Stimulated activated naive CD4-positive, alpha-beta T cell (primary cell): ENCODE results near the gene CMBL.

Experiments used
- DNase-seq, 6 experiments: peaks; one replicate each; lab custom pipeline; 2025; lab: John Stamatoyannopoulos, UW

CMBL gene

DNA sequence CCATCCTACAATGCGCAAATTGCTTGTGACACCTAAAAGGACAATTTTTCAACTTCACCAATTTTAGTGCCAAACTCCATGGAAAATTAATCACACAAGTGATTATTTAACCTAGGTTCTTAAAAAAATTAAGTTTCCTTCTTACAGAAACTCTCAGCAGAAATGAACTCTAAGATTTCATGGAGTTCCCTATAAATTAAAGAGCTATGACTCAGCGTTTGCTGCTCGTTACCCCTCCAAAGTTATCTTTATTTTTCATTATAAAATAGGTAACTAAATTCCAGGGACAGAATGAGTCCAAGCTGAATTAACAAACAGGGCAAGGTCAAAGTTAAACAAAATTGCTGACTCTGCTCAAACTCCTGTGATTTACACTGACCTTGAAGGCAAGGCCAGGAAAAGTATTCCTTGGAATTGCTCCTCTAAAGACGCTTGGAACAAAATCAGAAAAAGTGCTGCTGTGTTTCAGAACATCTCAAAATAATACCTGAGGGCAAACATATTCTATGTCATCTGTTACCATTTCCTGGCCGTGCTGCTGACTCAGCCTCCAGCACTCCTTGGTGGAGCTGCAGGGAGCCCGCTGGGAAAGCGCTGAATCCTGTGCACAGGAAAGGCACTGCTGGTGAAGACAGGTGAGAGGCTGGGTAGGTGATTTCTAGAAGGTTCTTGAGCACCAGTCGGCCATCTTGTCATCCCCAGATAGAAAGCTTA lies 2.5 kb upstream of the CMBL start:
- DNase-seq: no peak

DNA sequence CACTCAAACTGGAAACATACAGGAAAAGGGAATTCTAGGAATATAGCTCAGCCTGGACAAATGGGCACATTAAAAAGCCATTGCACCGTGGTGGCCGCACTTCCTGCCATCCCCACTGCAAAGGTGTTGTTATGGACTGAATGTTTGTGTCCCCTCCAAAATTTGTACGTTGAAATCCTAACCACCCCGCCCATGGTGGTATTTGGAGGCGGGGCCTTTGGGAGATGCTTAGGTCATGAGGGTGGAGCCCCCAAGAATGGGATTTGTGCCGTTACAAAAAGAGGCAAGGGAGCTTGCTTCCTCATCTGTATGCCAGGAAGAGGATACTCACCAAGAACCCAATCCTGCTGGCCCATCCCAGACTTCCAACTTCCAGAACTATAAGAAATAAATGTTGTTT lies 1.1 kb upstream of the CMBL start:
- DNase-seq: no peak

- no peak for DNase-seq
Measured at GRCh38 chr5:10306806-10307205, 896 bp downstream of the CMBL start.

GRCh38 chr5:10306114-10306513 lies 1.6 kb downstream of the CMBL start:
- no peak for DNase-seq

DNA sequence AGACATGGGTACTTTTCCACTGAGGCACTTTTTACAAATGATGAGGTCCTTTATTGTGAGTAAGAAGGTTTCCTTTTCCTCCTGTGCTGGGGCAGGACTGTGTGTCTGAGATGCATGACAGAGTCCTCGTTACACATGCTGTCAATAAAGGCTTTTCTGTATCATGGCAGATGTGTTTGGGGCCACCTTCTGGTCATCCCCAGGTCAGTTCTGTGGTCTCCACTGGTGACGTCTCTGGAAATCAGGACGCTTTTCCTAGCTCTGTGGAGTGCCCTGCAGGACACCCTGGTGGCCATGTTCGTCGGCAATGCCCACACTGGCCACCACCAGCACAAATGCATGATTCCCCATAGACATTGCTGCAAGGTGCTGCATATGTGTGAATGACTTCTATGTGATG lies 2.8 kb downstream of the CMBL start:
- DNase-seq: no peak

DNA sequence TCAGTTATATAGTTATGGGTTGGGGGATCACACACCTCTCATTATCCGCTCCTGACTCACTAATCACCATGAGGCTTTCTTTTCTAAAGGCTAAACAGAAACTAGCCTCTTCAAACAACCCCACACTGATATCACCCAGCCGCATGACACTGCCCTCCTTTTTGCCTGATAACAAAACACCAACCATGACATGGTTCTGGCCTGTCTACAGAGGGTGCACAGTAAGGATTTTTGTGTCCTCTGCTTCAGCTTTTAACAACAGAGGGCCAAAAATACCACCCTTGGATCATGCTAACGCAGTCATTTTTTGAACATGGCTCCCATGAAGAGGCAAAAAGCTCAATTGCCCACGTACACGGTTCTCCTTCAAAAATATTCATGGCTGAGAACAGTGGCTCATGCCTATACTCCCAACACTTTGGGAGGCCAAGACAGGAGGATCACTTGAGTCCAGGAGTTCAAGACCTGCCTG lies 4.0 kb downstream of the CMBL start:
- no peak for DNase-seq

- DNase-seq: no peak
Measured at GRCh38 chr5:10303201-10303600, 4.5 kb downstream of the CMBL start.

- DNase-seq: no peak
Measured at GRCh38 chr5:10301842-10302610, 5.7 kb downstream of the CMBL start.

GRCh38 chr5:10301266-10301665 lies 6.4 kb downstream of the CMBL start:
- no peak for DNase-seq

GRCh38 chr5:10300246-10300645 lies 7.5 kb downstream of the CMBL start:
- DNase-seq: no peak

DNA sequence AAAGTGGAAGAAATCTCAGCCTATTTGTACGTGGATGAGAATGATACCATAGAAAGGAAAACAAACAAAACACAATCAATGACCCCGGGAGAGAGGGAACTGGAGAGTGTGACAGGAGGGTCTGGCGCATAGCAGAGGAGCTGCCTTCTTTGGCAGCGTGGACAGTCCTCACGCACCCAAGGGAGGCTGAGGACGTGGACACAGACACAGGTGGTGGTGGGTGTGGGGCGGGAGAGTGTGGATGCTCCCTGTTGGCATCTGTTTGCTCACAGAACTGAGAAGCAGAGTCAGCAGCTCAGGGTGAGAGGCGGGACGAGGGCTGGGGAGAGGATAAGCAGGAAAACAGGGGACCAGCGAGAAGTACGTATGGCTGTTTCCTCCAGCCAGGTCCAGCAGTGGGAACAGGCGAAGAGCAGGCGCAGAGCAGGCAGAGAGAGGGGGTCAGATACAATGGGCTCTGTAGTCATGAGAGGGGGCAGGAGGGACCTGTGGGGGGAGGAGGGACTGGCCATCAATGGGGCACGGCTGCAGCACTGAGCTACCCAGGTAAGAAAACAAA lies 10.0 kb downstream of the CMBL start:
- no peak for DNase-seq

DNA sequence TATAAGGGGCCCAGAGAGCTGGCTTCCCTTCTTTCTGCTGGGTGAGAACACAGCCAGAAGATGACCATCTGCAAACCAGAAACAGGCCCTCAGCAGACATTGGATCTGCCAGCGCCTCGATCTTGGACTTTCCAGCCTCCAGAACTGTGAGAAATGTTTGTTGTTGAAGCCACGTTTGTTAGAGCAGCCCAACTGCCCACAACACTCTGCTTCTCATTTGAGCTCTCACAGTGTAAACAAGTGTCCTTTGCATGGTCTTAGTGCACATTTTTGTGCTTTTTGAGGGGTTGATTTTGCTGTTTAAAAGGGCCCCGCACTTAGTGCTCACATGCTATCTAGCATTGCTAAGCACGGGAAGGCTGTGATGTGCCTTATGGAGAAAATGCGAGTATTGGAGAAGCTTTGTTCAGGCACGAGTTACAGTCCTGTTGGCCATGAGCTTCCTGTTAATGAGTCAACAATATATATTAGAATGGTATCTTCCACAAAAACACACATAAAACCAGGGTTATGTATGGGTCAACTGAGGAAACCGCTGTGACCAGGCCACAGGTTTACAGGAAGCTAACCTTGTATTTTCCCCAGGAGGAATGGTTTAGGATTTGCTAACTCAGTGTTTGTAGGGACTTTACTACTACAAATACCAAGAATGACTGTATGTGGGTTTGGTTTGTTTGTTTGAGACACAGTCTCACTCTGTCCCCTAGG lies 11.9 kb downstream of the CMBL start:
- no peak for DNase-seq

- no peak for DNase-seq
Measured at GRCh38 chr5:10293907-10294662, 13.6 kb downstream of the CMBL start.

GRCh38 chr5:10291692-10292339 lies 15.9 kb downstream of the CMBL start:
- no peak for DNase-seq

- DNase-seq: no peak
Measured at GRCh38 chr5:10290438-10290837, 17.3 kb downstream of the CMBL start.

DNA sequence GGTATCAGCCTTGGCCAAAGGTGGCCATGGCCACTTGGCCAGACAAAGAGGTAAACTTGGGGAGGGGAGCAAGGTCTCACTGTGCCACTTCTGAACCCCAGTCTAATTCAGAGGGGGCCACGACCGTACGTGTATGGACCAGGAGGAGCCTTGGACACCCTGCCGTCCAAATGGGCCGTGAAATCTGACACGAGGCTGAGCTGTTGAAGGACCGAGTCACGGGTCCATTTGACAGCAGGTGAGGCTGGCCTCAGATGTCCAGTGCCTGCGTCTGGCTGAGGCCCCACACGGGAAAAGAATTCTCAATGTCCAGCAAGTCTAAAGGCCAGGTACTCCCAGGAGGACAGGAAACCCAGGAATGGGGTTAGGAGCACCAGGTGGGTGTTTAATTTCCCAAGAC lies 17.7 kb downstream of the CMBL start:
- no peak for DNase-seq

- no peak for DNase-seq
Measured at GRCh38 chr5:10289353-10289752, 18.3 kb downstream of the CMBL start.

DNA sequence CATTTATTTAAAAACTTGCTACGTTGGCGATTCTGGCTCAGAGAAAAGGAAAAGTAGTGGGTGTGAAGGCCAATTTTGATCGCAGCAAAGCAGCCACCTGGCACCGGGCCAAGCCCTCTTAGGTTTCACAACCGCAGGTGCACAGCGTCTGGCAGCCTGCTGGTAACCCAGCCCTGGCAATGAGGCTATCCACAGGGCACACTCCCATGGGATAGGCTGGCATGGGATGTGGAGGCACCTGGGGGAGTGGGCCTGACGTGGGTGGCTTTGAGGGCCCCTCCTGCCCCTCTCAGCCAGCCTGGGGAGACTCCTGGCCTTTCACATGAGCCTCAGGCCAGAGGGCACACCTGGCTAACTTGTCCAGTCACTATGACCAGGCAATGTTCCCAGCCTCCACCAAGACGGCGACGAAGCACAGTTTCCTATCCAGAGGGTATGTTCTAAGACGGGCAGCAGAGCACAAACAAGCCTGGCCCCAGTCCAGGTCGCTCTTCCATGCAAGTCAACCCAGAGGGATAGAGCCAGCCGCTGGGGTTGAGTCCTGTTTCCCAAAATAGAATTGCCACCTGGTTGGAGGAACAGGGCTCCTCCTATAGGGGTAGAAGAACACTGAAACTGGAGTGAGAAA lies 19.0 kb downstream of the CMBL start:
- DNase-seq: peak in 1 of 6 experiments; percentile 2

GRCh38 chr5:10286862-10287227 lies 20.9 kb downstream of the CMBL start:
- no peak for DNase-seq

GRCh38 chr5:10286162-10286861 lies 21.4 kb downstream of the CMBL start:
- DNase-seq: no peak
